Esophagus muscularis mucosa (tissue), 4 donors: Measurements from ENCODE around the gene RAPGEF1. TPM values are rescaled to one million over a fixed set of nuclear protein-coding genes. Genes with fewer than 3 reads are reported as not detected.
A peak's percentile ranks its signal among the peaks of the same experiment; 100 is the strongest.

Experiments used
- DNase-seq: peaks from one replicate; pipeline ENCODE4 v3.0.0-alpha.2; 2017; ENCODE audit errors: extremely low spot score
- H3K27ac ChIP-seq, 4 donors: fragments of 200-600 bp; sonication (generic); replicated peaks in 1 of 4; 1 replicate in 3 of 4; 2 replicates in 1 of 4; pipeline ENCODE4 v1.5.1; 2016 to 2019; ENCODE audit warnings: mild to moderate bottlenecking in 1 of 4
- H3K27me3 ChIP-seq, 4 donors: fragments of 200-600 bp; sonication (generic); one replicate each; pipeline versions ENCODE4 v1.5.1 to v1.6.0; 2016 to 2019
- H3K36me3 ChIP-seq, 4 donors: fragments of 200-600 bp; sonication (generic); one replicate each; pipeline ENCODE4 v1.5.1; 2016 to 2019
- H3K4me1 ChIP-seq, 4 donors: fragments of 200-600 bp; sonication (generic); one replicate each; pipeline ENCODE4 v1.5.1; 2016 to 2019
- H3K4me3 ChIP-seq, 4 donors: fragments of 200-600 bp; sonication (generic); 1 replicate in 2 of 4; 2 replicates in 2 of 4; pipeline ENCODE4 v1.5.1; 2016 to 2019; ENCODE audit warnings: mild to moderate bottlenecking in 4 of 4, moderate library complexity in 1 of 4
- H3K9me3 ChIP-seq, 4 donors: fragments of 200-600 bp; sonication (generic); 1 replicate in 3 of 4; 2 replicates in 1 of 4; pipeline ENCODE4 v1.5.1; 2016 to 2019
- EP300 ChIP-seq: sonication (generic); formaldehyde crosslinking; IDR thresholded peaks from one replicate; pipeline ENCODE4 v1.6.1; 2017; ENCODE audit warnings: antibody characterized with exemption
- POLR2A ChIP-seq: fragments of 450-650 bp; IDR thresholded peaks from one replicate; pipeline ENCODE4 v1.6.1; 2017; ENCODE audit warnings: antibody characterized with exemption, moderate library complexity, mild to moderate bottlenecking, low read depth
- POLR2AphosphoS5 ChIP-seq, 2 donors: sonication (generic); formaldehyde crosslinking; IDR thresholded peaks; one replicate each; pipeline ENCODE4 v1.6.1; 2017; ENCODE audit warnings: antibody characterized with exemption in 2 of 2
- WGBS: methylation state at CpG from one replicate; pipeline ENCODE4 v1.1.5; 2018; 5-methylcytosine and 5-hydroxymethylcytosine counted together
- intact Hi-C: fragments of 100-400 bp; cut with DNase I; formaldehyde crosslinking; loops from one replicate; pipeline ENCODE4 v1.15.1; 2023
- total RNA-seq, 4 donors: library from RNA; depleted of rRNA; stranded (reverse); fragments of >200 nt; gene quantifications; one replicate each; pipeline versions ENCODE4 v1.1.0 to v1.2.1, GENCODE V29; 2016
- TF ChIP-seq, protein P1 (sequence below), 3 experiments: fragments of 200-600 bp in 2 of 3; fragments of 450-650 bp in 1 of 3; sonication (generic) in 2 of 3; IDR thresholded peaks; one replicate each; pipeline ENCODE4 v1.5.1; 2017 to 2019; ENCODE audit warnings: antibody characterized with exemption in 3 of 3, mild to moderate bottlenecking in 2 of 3, moderate library complexity in 1 of 3

RAPGEF1 gene
- total RNA-seq, 4 donors from 2014 or later = 66.6 to 138 (median 101) TPM

DNA sequence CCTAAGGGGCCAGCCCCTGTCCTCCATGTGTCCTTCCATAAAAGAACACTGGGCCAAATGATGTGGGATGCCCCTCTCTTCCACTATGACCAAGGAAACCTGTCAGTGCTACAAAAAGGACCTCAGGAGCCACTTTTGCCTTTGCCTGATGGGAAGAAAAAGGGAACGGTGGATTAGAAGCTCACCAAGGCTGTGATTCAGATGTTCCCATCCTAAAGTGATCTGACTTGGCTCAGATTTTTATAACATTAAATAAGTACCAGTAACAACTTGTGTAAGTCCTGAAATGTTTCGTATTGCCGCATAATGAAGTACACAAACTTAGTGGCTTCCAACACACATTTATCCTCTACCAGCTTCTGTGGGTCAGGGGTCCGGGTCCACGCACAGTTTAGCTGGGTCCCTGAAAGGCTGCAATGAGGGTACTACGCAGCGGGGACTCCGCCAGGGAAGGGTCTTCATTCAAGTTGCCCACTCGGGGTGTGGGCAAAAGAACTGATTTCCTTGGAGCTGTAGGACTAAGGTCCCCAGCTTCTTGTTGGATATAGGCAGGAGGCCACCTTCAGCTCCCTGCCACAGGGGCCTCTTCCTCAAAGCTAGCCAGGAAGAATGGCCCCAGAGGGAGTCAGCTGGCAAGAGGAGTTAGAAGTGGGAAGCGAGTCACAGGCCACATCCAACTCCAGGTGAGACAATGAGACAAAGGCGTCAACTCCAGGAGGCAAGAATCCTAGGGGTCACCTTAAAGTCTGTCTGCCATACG lies 60.4 kb downstream of the RAPGEF1 start:
- H3K27me3 ChIP-seq = no peaks in the 10 kb centered on the region
- H3K36me3 ChIP-seq = no peaks in the 10 kb centered on the region
- no peaks in the 10 kb centered on the region for H3K9me3 ChIP-seq
- no peak overlapping the region for H3K4me3 ChIP-seq
- peak overlapping the region; percentile 78 to 90 (median 83) for H3K27ac ChIP-seq
- intact Hi-C loops = loop anchor here (5.0 kb wide), 1 partner anchor 58 kb away; no protein-coding TSS in a partner anchor
- 85% methylated on average over 12 of the region's 12 CpGs for WGBS
- H3K4me1 ChIP-seq = peaks cover 58 to 80% (median 67%) of the 10 kb centered on the region in 4 donors
- DNase-seq = no peak
- TF ChIP-seq POLR2A (no peak), EP300 (no peak), POLR2AphosphoS5 (IDR thresholded peaks at IDR 0.05) (no peak)
- TF ChIP-seq, protein P1, sequence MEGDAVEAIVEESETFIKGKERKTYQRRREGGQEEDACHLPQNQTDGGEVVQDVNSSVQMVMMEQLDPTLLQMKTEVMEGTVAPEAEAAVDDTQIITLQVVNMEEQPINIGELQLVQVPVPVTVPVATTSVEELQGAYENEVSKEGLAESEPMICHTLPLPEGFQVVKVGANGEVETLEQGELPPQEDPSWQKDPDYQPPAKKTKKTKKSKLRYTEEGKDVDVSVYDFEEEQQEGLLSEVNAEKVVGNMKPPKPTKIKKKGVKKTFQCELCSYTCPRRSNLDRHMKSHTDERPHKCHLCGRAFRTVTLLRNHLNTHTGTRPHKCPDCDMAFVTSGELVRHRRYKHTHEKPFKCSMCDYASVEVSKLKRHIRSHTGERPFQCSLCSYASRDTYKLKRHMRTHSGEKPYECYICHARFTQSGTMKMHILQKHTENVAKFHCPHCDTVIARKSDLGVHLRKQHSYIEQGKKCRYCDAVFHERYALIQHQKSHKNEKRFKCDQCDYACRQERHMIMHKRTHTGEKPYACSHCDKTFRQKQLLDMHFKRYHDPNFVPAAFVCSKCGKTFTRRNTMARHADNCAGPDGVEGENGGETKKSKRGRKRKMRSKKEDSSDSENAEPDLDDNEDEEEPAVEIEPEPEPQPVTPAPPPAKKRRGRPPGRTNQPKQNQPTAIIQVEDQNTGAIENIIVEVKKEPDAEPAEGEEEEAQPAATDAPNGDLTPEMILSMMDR (IDR thresholded peaks at IDR 0.05) = no peak

DNA sequence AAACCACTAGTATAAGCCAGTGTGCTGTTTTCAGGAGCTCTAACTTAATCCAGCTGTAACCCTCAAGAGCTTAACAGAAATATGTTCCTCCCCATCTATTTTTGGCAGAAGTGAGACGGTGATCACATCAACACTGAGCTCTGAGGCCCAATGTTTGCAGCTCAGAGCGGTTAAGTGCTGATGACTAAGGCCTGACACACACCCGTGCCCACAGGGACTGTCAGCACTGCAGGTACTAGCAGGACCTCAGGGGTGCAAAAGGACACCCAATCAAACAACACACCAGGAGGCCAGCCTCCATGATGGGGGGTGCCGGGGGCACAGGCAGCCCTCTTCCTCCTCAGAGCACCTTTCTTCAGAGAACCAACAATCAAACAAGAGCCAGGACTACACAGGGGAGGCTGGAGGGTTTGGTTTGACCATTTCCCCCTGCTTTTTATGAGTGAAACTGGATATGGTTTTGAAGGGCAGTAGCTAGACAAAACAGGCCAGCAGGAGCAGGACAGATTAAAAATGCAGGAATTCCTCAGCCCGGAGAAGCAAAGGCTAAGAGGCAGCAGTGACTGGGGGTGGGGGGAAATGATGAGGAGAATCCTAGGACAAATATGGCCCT lies 61.3 kb downstream of the RAPGEF1 start:
- WGBS = 23% methylated on average over 4 of the region's 5 CpGs
- Histone ChIP-seq H3K27ac (peak overlapping the region; percentile 78 to 90 (median 83)), H3K4me1 (peaks cover 66 to 86% (median 73%) of the 10 kb centered on the region in 4 donors), H3K36me3 (no peaks in the 10 kb centered on the region), H3K27me3 (no peaks in the 10 kb centered on the region), H3K4me3 (no peak overlapping the region), H3K9me3 (no peaks in the 10 kb centered on the region)
- intact Hi-C loops = loop anchor here (5.0 kb wide), 1 partner anchor 59 kb away; no protein-coding TSS in a partner anchor
- peak; percentile 93 for DNase-seq
- TF ChIP-seq, protein P1 (IDR thresholded peaks at IDR 0.05) = no peak
- peak; percentile 81 to 85 for TF ChIP-seq POLR2AphosphoS5 (IDR thresholded peaks at IDR 0.05)
- TF ChIP-seq POLR2A = no peak
- TF ChIP-seq EP300 = no peak

- Histone ChIP-seq H3K4me1 (peaks cover 76 to 86% (median 83%) of the 10 kb centered on the region in 4 donors), H3K27me3 (no peaks in the 10 kb centered on the region), H3K4me3 (peak overlapping the region in 2 of 4 donors; percentile 8 to 20), H3K36me3 (no peaks in the 10 kb centered on the region), H3K27ac (peak overlapping the region; percentile 78 to 90 (median 83)), H3K9me3 (no peaks in the 10 kb centered on the region)
- intact Hi-C loops = loop anchor here (5.0 kb wide), 1 partner anchor 60 kb away; no protein-coding TSS in a partner anchor
- DNase-seq = no peak
- TF ChIP-seq POLR2A = no peak
- TF ChIP-seq POLR2AphosphoS5 (IDR thresholded peaks at IDR 0.05) = peak in 1 of 2 donors; percentile 10
- TF ChIP-seq EP300 = no peak
- TF ChIP-seq, protein P1 (IDR thresholded peaks at IDR 0.05) = no peak
- WGBS = 17% methylated on average over 9 of the region's 9 CpGs
Measured at GRCh38 chr9:131677444-131678180, 62.3 kb downstream of the RAPGEF1 start.

GRCh38 chr9:131677049-131677443 lies 62.8 kb downstream of the RAPGEF1 start:
- no peaks in the 10 kb centered on the region for H3K27me3 ChIP-seq
- H3K27ac ChIP-seq = peak overlapping the region; percentile 78 to 90 (median 83)
- peaks cover 82 to 86% (median 83%) of the 10 kb centered on the region in 4 donors for H3K4me1 ChIP-seq
- H3K4me3 ChIP-seq = no peak overlapping the region
- no peaks in the 10 kb centered on the region for H3K9me3 ChIP-seq
- intact Hi-C loops = loop anchor here (5.0 kb wide), 1 partner anchor 60 kb away; no protein-coding TSS in a partner anchor
- DNase-seq = no peak
- 27% methylated on average over 4 of the region's 4 CpGs for WGBS
- no peaks in the 10 kb centered on the region for H3K36me3 ChIP-seq
- no peak for TF ChIP-seq POLR2A
- TF ChIP-seq EP300 = no peak
- TF ChIP-seq, protein P1 (IDR thresholded peaks at IDR 0.05) = no peak
- no peak for TF ChIP-seq POLR2AphosphoS5 (IDR thresholded peaks at IDR 0.05)
